Measurements from ENCODE around the gene CDC42BPA. TPM values are rescaled to one million over a fixed set of nuclear protein-coding genes. Genes with fewer than 3 reads are reported as not detected.
A peak's percentile ranks its signal among the peaks of the same experiment; 100 is the strongest.

Gene CDC42BPA
- total RNA-seq, 1 experiment from 2014 or later = 30.1 TPM

- no peak overlapping the region for H2BK12ac ChIP-seq (ENCODE audit: insufficient read length, low read depth, low read length)
- no peak overlapping the region for H3K14ac ChIP-seq (ENCODE audit: insufficient read depth, low read length)
- no peaks in the 10 kb centered on the region for H3K79me2 ChIP-seq (ENCODE audit: insufficient read depth, low read length)
- no peak overlapping the region for H2AFZ ChIP-seq (ENCODE audit: low read length)
- H3K36me3 Mint-ChIP-seq (ENCODE audit: insufficient read depth in 1 of 3, low read depth in 3 of 3) = peaks cover 7 to 26% (median 21%) of the 10 kb centered on the region in 3 experiments
- no peak overlapping the region for H3K18ac ChIP-seq (ENCODE audit: insufficient read length, low read depth, low read length)
- H2BK15ac ChIP-seq (ENCODE audit: low read depth, low read length) = no peak overlapping the region
- no peaks in the 10 kb centered on the region for H3K27me3 Mint-ChIP-seq (ENCODE audit: low read depth)
- H4K8ac ChIP-seq (replicated peaks; ENCODE audit: insufficient read length, low read depth, low read length) = no peak overlapping the region
- no peak overlapping the region for H3K4ac ChIP-seq (ENCODE audit: low read depth, low read length)
- H3K4me1 ChIP-seq (ENCODE audit: insufficient read depth, low read length) = 0 out of 2 replicates have a peak, but pooled peaks cover 2% of the 10 kb centered on the region
- H3K79me1 ChIP-seq (ENCODE audit: insufficient read depth, low read depth, low read length, poor library complexity, severe bottlenecking) = no peaks in the 10 kb centered on the region
- H3K4me2 ChIP-seq (ENCODE audit: insufficient read depth, insufficient read length, low read length) = no peak overlapping the region
- H3K56ac ChIP-seq (ENCODE audit: insufficient read length, low read depth, low read length) = no peak overlapping the region
- no CpG with 5 or more reads among the region's 10 CpGs for WGBS (ENCODE audit: extremely low coverage, insufficient read length, low lambda C conversion rate)
- no peak overlapping the region for H3K27ac ChIP-seq (ENCODE audit: insufficient read length, low read depth, low read length)
- H3T11ph ChIP-seq (ENCODE audit: low read length) = no peak overlapping the region
- no peak for DNase-seq
- H3K9me3 Mint-ChIP-seq = no peaks in the 10 kb centered on the region
- TF ChIP-seq CTCF (conservative IDR thresholded peaks at IDR 0.05) = no peak
- no peak overlapping the region for H2AK5ac ChIP-seq (ENCODE audit: insufficient read length, low read length)
- H4K5ac ChIP-seq (ENCODE audit: insufficient read length, low read depth, low read length) = no peak overlapping the region
- H3K4me1 Mint-ChIP-seq = peaks cover 28 to 59% of the 10 kb centered on the region in 2 experiments
- no peaks in the 10 kb centered on the region for H3K27me3 ChIP-seq (ENCODE audit: insufficient read depth, low read length)
- H3K23ac ChIP-seq (ENCODE audit: insufficient read length, low read depth, low read length) = no peak overlapping the region
- no peak overlapping the region for H4K91ac ChIP-seq (ENCODE audit: insufficient read length, low read depth, low read length)
- peak overlapping the region in 1 of 3 experiments; percentile 74; a peak in 1 of 7 replicates for H3K27ac Mint-ChIP-seq
- H2BK120ac ChIP-seq (ENCODE audit: low read depth, low read length, poor library complexity, severe bottlenecking) = no peak overlapping the region
- H3K9ac ChIP-seq (ENCODE audit: extremely low read depth, insufficient read length, low read length) = no peak overlapping the region
- H3K9me3 ChIP-seq (ENCODE audit: control insufficient read depth, low read depth, low read length) = no peaks in the 10 kb centered on the region
- H2BK5ac ChIP-seq (ENCODE audit: insufficient read length, low read length) = no peak overlapping the region
- no peak overlapping the region for H2BK20ac ChIP-seq (ENCODE audit: low read depth, low read length, poor library complexity, severe bottlenecking)
- H3K23me2 ChIP-seq (ENCODE audit: insufficient read length, low read depth, low read length, poor library complexity, severe bottlenecking) = no peaks in the 10 kb centered on the region
- no peaks in the 10 kb centered on the region for H4K20me1 ChIP-seq (ENCODE audit: control insufficient read depth, insufficient read depth, insufficient read length)
- no peak overlapping the region for H3K4me3 Mint-ChIP-seq
These were observed 328.1 kb downstream of the CDC42BPA start for GRCh38 chr1:226990133-226990716.

Measured in H9 (cell line).